ENCODE measurements around the gene ZNF792.
A peak's percentile ranks its signal among the peaks of the same experiment; 100 is the strongest.

ZNF792 gene

DNA sequence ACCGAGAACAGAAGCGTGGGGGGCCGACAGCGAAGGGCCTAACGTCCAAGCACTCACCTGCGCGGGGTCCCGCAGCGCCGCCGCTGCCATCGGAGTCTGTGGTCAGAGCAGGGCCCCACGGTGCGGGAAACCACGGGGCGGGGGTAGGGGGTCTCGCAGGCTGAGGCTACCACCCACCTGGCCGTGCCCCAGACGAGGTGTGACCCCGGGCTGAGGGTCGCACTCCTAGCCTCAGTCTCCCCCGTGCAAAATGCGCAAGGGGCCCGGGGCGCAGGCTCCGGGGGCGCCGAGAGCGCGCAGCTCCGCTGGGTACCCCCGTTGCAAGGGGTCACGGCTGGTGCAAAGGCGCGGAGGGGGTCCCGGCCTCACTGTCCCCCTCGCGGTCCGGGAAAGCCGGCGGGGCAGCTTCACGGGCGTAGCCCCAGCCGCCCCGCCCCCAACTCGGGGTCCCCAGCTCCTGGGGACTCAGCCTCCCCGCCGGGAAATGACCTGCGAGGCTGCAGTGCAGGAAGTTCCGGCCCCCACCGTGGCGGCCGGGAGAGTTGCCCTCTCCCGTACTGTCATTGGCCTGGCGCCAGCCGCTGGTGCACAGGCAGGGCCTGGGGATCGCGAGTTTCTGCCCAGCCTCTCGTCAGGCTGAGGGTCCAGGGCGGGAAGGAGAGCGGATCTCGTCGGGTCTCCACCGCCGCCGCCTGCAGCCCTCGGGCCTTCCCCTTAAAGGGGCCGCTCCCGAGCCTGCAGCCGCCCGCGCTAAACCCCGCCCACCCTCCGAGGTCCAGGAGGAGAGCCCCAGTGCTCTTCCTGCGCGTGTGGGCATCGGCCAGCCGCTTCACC is at the start of gene ZNF792:
Gene ZNF792 (minus strand): TSS at position 657 of the 834 bp plus-strand sequence. CDS start 567 bp downstream, at position 90.
- in situ Hi-C loops (cut with MboI; ENCODE audit: low pct_unique_long_range_greater_than_20kb, low sequenced_read_pairs, unreplicated experiment) = loop anchor here (10.0 kb wide), 1 partner anchor 51 kb away; no protein-coding TSS in a partner anchor
- DNase-seq (ENCODE audit: low spot score) = peak; percentile 84
- TF ChIP-seq, protein P1, sequence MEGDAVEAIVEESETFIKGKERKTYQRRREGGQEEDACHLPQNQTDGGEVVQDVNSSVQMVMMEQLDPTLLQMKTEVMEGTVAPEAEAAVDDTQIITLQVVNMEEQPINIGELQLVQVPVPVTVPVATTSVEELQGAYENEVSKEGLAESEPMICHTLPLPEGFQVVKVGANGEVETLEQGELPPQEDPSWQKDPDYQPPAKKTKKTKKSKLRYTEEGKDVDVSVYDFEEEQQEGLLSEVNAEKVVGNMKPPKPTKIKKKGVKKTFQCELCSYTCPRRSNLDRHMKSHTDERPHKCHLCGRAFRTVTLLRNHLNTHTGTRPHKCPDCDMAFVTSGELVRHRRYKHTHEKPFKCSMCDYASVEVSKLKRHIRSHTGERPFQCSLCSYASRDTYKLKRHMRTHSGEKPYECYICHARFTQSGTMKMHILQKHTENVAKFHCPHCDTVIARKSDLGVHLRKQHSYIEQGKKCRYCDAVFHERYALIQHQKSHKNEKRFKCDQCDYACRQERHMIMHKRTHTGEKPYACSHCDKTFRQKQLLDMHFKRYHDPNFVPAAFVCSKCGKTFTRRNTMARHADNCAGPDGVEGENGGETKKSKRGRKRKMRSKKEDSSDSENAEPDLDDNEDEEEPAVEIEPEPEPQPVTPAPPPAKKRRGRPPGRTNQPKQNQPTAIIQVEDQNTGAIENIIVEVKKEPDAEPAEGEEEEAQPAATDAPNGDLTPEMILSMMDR (IDR thresholded peaks at IDR 0.05; ENCODE audit: extremely low read depth, insufficient read depth, missing control alignments) = no peak

DNA sequence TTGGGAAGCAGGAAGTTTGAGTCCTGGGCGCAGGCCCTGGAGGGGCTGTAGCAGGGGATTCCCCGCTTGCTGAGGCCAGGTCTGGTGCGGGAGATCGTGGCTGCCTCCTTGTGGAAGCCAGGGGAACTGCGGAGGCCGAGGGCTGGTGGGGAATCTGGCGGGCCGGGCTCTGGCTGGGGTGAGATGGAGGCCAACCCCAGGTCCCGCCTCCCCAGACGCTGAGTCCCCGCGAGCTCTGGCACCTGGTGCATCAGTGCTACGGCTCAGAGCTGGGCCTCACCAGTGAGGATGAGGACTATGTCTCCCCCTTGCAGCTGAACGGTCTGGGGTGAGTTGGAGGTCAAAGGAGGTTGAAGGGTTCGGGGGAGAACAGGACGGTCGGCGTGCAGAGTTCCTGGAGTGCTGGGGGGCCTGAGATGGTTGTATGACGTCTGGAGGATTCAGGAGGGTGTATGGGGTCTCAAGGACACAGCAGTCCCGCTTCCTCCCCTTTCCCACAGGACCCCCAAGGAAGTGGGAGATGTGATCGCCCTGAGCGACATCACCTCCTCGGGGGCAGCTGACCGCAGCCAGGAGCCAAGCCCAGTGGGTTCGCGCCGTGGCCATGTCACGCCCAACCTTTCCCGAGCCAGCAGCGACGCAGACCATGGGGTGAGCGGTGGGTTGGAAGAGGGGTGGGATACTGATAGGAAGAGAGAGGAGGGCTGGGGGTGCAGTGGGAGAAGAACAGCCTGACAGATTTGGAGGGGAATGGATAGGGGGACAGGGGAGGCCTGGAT is 49.2 kb upstream of the ZNF792 start:
- DNase-seq (ENCODE audit: low spot score) = peak; percentile 92
- in situ Hi-C loops (cut with MboI; ENCODE audit: low pct_unique_long_range_greater_than_20kb, low sequenced_read_pairs, unreplicated experiment) = loop anchor here (10.0 kb wide), 1 partner anchor 48 kb away; the partner anchor contains the start of gene ZNF792
- TF ChIP-seq, protein P1 (IDR thresholded peaks at IDR 0.05; ENCODE audit: extremely low read depth, insufficient read depth, missing control alignments) = peak; percentile 98

GRCh38 chr19:35011737-35012682 is 48.0 kb upstream of the ZNF792 start:
- no peak for DNase-seq (ENCODE audit: low spot score)
- in situ Hi-C loops (cut with MboI; ENCODE audit: low pct_unique_long_range_greater_than_20kb, low sequenced_read_pairs, unreplicated experiment) = loop anchor here (10.0 kb wide), 1 partner anchor 47 kb away; the partner anchor contains the start of gene ZNF792

GRCh38 chr19:35011091-35011689 is 47.2 kb upstream of the ZNF792 start:
- no peak for DNase-seq (ENCODE audit: low spot score)
- TF ChIP-seq, protein P1 (IDR thresholded peaks at IDR 0.05; ENCODE audit: extremely low read depth, insufficient read depth, missing control alignments) = no peak
- in situ Hi-C loops (cut with MboI; ENCODE audit: low pct_unique_long_range_greater_than_20kb, low sequenced_read_pairs, unreplicated experiment) = loop anchor here (10.0 kb wide), 1 partner anchor 46 kb away; the partner anchor contains the start of gene ZNF792

More at GRCh38 chr19:35011737-35012682, 48.0 kb upstream of the ZNF792 start:
- TF ChIP-seq, protein P1 (IDR thresholded peaks at IDR 0.05; ENCODE audit: extremely low read depth, insufficient read depth, missing control alignments) = no peak

- in situ Hi-C loops (cut with MboI; ENCODE audit: low pct_unique_long_range_greater_than_20kb, low sequenced_read_pairs, unreplicated experiment) = loop anchor here (10.0 kb wide), 1 partner anchor 45 kb away; the partner anchor contains the start of gene ZNF792
- TF ChIP-seq, protein P1 (IDR thresholded peaks at IDR 0.05; ENCODE audit: extremely low read depth, insufficient read depth, missing control alignments) = no peak
- DNase-seq (ENCODE audit: low spot score) = no peak
Observed at GRCh38 chr19:35009424-35010415, 45.7 kb upstream of the ZNF792 start.

Data from GM13977 (cell line).